OCI-LY1 (cell line): Measurements from ENCODE around the gene UBR4.

Experiments
- CTCF ChIP-seq: fragments of 200-600 bp; sonication (generic), shearing (Covaris generic); IDR thresholded peaks from 2 replicates; pipeline ENCODE4 v1.5.1; 2017; ENCODE audit warnings: mild to moderate bottlenecking, antibody characterized with exemption, low read length, moderate library complexity, mixed read lengths
- EZH2 ChIP-seq: fragments of 200-600 bp; sonication (generic), shearing (Covaris generic); IDR thresholded peaks from 2 replicates; pipeline ENCODE4 v1.8.0; 2017; ENCODE audit warnings: borderline replicate concordance, mixed run types, mild to moderate bottlenecking, antibody characterized with exemption, low read length, moderate library complexity, mixed read lengths

- TF ChIP-seq CTCF: no peak
- TF ChIP-seq EZH2: no peak
Observed at GRCh38 chr1:19066248-19066873, 143.7 kb downstream of the UBR4 start.
